HepG2 (cell line): ENCODE data around the gene CEP250. TPM values are rescaled to one million over a fixed set of nuclear protein-coding genes. Genes with fewer than 3 reads are reported as not detected.

Source experiments
- HDAC1 ChIP-seq: sonication (generic); formaldehyde crosslinking; IDR thresholded peaks from 2 replicates; pipeline ENCODE4 v1.5.1; 2020; ENCODE audit warnings: mild to moderate bottlenecking, missing genetic modification reagents
- MBNL3 ChIP-seq: fragments of 250-450 bp; sonication (Bioruptor Pico); conservative IDR thresholded peaks from 2 replicates; pipeline ENCODE4 v1.8.0; 2022; ENCODE audit warnings: mild to moderate bottlenecking, inconsistent platforms
- MED1 ChIP-seq: sonication (generic); formaldehyde crosslinking; IDR thresholded peaks from 2 replicates; pipeline ENCODE4 v1.4.0; 2020; ENCODE audit warnings: missing genetic modification reagents
- PAF1 ChIP-seq: IDR thresholded peaks from 2 replicates; pipeline ENCODE4 v1.6.1; 2016; ENCODE audit warnings: missing genetic modification reagents, missing compliant biosample characterization
- SKI ChIP-seq: fragments of 450-650 bp; IDR thresholded peaks from one replicate; pipeline ENCODE4 v1.6.1; 2018; ENCODE audit warnings: mild to moderate bottlenecking; ENCODE audit not compliant: partially characterized antibody
- SOX6 ChIP-seq, 2 experiments: fragments of 450-650 bp in 1 of 2; sonication (generic) in 1 of 2; formaldehyde crosslinking in 1 of 2; IDR thresholded peaks; 2 replicates each; pipeline versions ENCODE4 v1.4.0 to v1.6.1; 2017 to 2020; ENCODE audit warnings: antibody characterized with exemption in 1 of 2, mild to moderate bottlenecking in 1 of 2, missing genetic modification reagents in 1 of 2
- TEAD3 ChIP-seq: optimal IDR thresholded peaks from 2 replicates; pipeline ENCODE3; 2016; ENCODE audit warnings: borderline replicate concordance
- XBP1 ChIP-seq: sonication (generic); formaldehyde crosslinking; IDR thresholded peaks from 2 replicates; pipeline ENCODE4 v1.5.0; 2020; ENCODE audit warnings: missing genetic modification reagents
- ZBTB25 ChIP-seq: IDR thresholded peaks from 2 replicates; pipeline ENCODE4 v1.6.1; 2018; ENCODE audit warnings: missing genetic modification reagents
- ZBTB40 ChIP-seq, 2 experiments: fragments of 450-650 bp in 1 of 2; sonication (generic) in 1 of 2; formaldehyde crosslinking in 1 of 2; IDR thresholded peaks; 2 replicates each; pipeline versions ENCODE4 v1.6.1 to v1.8.0; 2016 to 2022; ENCODE audit warnings: antibody characterized with exemption in 1 of 2, mild to moderate bottlenecking in 1 of 2, missing genetic modification reagents in 1 of 2
- ZFP36L1 ChIP-seq: sonication (generic); formaldehyde crosslinking; IDR thresholded peaks from 2 replicates; pipeline ENCODE4 v1.8.0; 2022; ENCODE audit warnings: mild to moderate bottlenecking, missing genetic modification reagents, moderate library complexity
- ZNF556 ChIP-seq: sonication (generic); formaldehyde crosslinking; IDR thresholded peaks from 2 replicates; pipeline ENCODE4 v1.4.0; 2020; ENCODE audit warnings: mild to moderate bottlenecking, missing genetic modification reagents, borderline replicate concordance
- polyA plus RNA-seq, 8 experiments: library from polyadenylated mRNA; depleted of rRNA in 3 of 8; stranded (reverse) in 7 of 8; unstranded in 1 of 8; fragments of >200 nt; fragmentation: Illumina TruSeq in 4 of 8; extraction: Trizol in 4 of 8; gene quantifications; 2 replicates each; pipeline versions ENCODE4 v1.2.1 to v1.2.3, GENCODE V29; 2011 to 2016; ENCODE audit warnings: low read depth in 4 of 8, missing spikeins in 1 of 8, mixed read lengths in 1 of 8; ENCODE audit not compliant: insufficient read depth in 1 of 8
- total RNA-seq, 5 experiments: library from RNA; depleted of rRNA; stranded (reverse); fragments of >200 nt; fragmentation: Illumina TruSeq; extraction: Trizol; gene quantifications; 2 replicates each; pipeline ENCODE4 v1.2.3, GENCODE V29; 2016; ENCODE audit warnings: low read depth in 1 of 5

Gene CEP250
- total and polyA plus RNA-seq, 2 of the 13 experiments (the other 11 are each of a cell fraction or from before 2014, with no cell fraction given), result 28.8 to 55.3 TPM

- TF ChIP-seq ZBTB40 (IDR thresholded peaks at IDR 0.05) (peak; percentile 62), ZBTB40 (CRISPR knock-in tag; IDR thresholded peaks at IDR 0.05) (peak; percentile 79; the same call in 1 of the 2 replicates), MED1 (CRISPR knock-in tag) (peak; percentile 62), SOX6 (IDR thresholded peaks at IDR 0.05) (no peak), SOX6 (CRISPR knock-in tag; IDR thresholded peaks at IDR 0.05) (peak; percentile 71), SKI (no peak), ZBTB25 (peak; percentile 55; the same call in 1 of the 2 replicates), HDAC1 (CRISPR knock-in tag) (peak; percentile 78), ZFP36L1 (CRISPR knock-in tag) (peak; percentile 81; the same call in 1 of the 2 replicates), MBNL3 (CRISPR knock-in tag) (no peak), ZNF556 (no peak; the same call in 1 of the 2 replicates), PAF1 (CRISPR knock-in tag) (no peak), TEAD3 (CRISPR knock-in tag) (peak; percentile 22), XBP1 (CRISPR knock-in tag) (no peak; the same call in 1 of the 2 replicates)
Observed at GRCh38 chr20:35541783-35542662, 86.6 kb downstream of the CEP250 start, which contains the start of gene ERGIC3 (continued).
